H9 (cell line): ENCODE results near the gene ZBTB49. TPM values are rescaled to one million over a fixed set of nuclear protein-coding genes. Genes with fewer than 3 reads are reported as not detected.

Source experiments
- DNase-seq: peaks from one replicate; pipeline ENCODE4 v3.0.0-alpha.2; 2017
- H2AFZ ChIP-seq: one replicate; pipeline ENCODE4 v1.6.1; 2013; ENCODE audit warnings: mild to moderate bottlenecking, low read length, control low read depth, moderate library complexity
- H2AK5ac ChIP-seq: 2 replicates; pipeline ENCODE4 v1.6.1; 2013; ENCODE audit warnings: low read length, control low read depth, mixed read lengths; ENCODE audit not compliant: insufficient read length
- H2BK120ac ChIP-seq: one replicate; pipeline ENCODE4 v1.6.1; 2013; ENCODE audit warnings: low read depth, mild to moderate bottlenecking, low read length, control low read depth, inconsistent platforms; ENCODE audit not compliant: poor library complexity, severe bottlenecking
- H2BK12ac ChIP-seq: 2 replicates; pipeline ENCODE4 v1.6.1; 2013; ENCODE audit warnings: low read length, control low read depth, mixed read lengths, low read depth; ENCODE audit not compliant: insufficient read length
- H2BK15ac ChIP-seq: 2 replicates; pipeline ENCODE4 v1.6.1; 2013; ENCODE audit warnings: low read depth, low read length, control low read depth
- H2BK20ac ChIP-seq: one replicate; pipeline ENCODE4 v1.6.1; 2013; ENCODE audit warnings: low read depth, mild to moderate bottlenecking, low read length, control low read depth, inconsistent platforms; ENCODE audit not compliant: poor library complexity, severe bottlenecking
- H2BK5ac ChIP-seq: 2 replicates; pipeline ENCODE4 v1.6.1; 2013; ENCODE audit warnings: low read length, control low read depth, mixed read lengths; ENCODE audit not compliant: insufficient read length
- H3K14ac ChIP-seq: 2 replicates; pipeline ENCODE4 v1.6.1; 2013; ENCODE audit warnings: low read length, control low read depth; ENCODE audit not compliant: insufficient read depth
- H3K18ac ChIP-seq: 2 replicates; pipeline ENCODE4 v1.6.1; 2013; ENCODE audit warnings: low read depth, mild to moderate bottlenecking, mixed read lengths, low read length, control low read depth; ENCODE audit not compliant: insufficient read length
- H3K23ac ChIP-seq: 2 replicates; pipeline ENCODE4 v1.6.1; 2013; ENCODE audit warnings: low read length, control low read depth, mixed read lengths, low read depth; ENCODE audit not compliant: insufficient read length
- H3K23me2 ChIP-seq: 2 replicates; pipeline ENCODE4 v1.6.1; 2013; ENCODE audit warnings: low read depth, mild to moderate bottlenecking, mixed read lengths, low read length, control low read depth; ENCODE audit not compliant: insufficient read length, poor library complexity, severe bottlenecking
- H3K27ac ChIP-seq: 2 replicates; pipeline ENCODE4 v1.5.1; 2013; ENCODE audit warnings: low read length, control low read depth, mixed read lengths, low read depth; ENCODE audit not compliant: insufficient read length
- H3K27me3 ChIP-seq: 2 replicates; pipeline ENCODE4 v1.6.1; 2013; ENCODE audit warnings: low read length, control low read depth, inconsistent platforms; ENCODE audit not compliant: insufficient read depth
- H3K4ac ChIP-seq: 2 replicates; pipeline ENCODE4 v1.6.1; 2013; ENCODE audit warnings: low read depth, mild to moderate bottlenecking, control low read depth, inconsistent platforms, low read length, moderate library complexity
- H3K4me1 ChIP-seq: 2 replicates; pipeline ENCODE4 v1.6.1; 2013; ENCODE audit warnings: low read length, control low read depth, inconsistent platforms; ENCODE audit not compliant: insufficient read depth
- H3K4me2 ChIP-seq: 2 replicates; pipeline ENCODE4 v1.6.1; 2013; ENCODE audit warnings: low read length, control low read depth, mixed read lengths; ENCODE audit not compliant: insufficient read length, insufficient read depth
- H3K56ac ChIP-seq: 2 replicates; pipeline ENCODE4 v1.6.1; 2013; ENCODE audit warnings: low read depth, mild to moderate bottlenecking, mixed read lengths, low read length, control low read depth; ENCODE audit not compliant: insufficient read length
- H3K79me1 ChIP-seq: 2 replicates; pipeline ENCODE4 v1.6.1; 2013; ENCODE audit warnings: low read depth, mild to moderate bottlenecking, moderate library complexity, low read length, control low read depth, inconsistent platforms; ENCODE audit not compliant: insufficient read depth, poor library complexity, severe bottlenecking
- H3K79me2 ChIP-seq: 2 replicates; pipeline ENCODE4 v1.6.1; 2013; ENCODE audit warnings: low read length, control low read depth, inconsistent platforms; ENCODE audit not compliant: insufficient read depth
- H3K9ac ChIP-seq: 2 replicates; pipeline ENCODE4 v1.6.1; 2013; ENCODE audit warnings: low read length, control low read depth, mixed read lengths; ENCODE audit not compliant: insufficient read length; ENCODE audit errors: extremely low read depth
- H3K9me3 ChIP-seq: one replicate; pipeline ENCODE4 v1.6.1; 2013; ENCODE audit warnings: low read depth, low read length, inconsistent platforms; ENCODE audit not compliant: control insufficient read depth
- H3T11ph ChIP-seq: one replicate; pipeline ENCODE4 v1.6.1; 2013; ENCODE audit warnings: mild to moderate bottlenecking, low read length, control low read depth, inconsistent platforms
- H4K20me1 ChIP-seq: one replicate; pipeline ENCODE4 v1.6.1; 2013; ENCODE audit not compliant: control insufficient read depth, insufficient read length, insufficient read depth
- H4K5ac ChIP-seq: 2 replicates; pipeline ENCODE4 v1.6.1; 2013; ENCODE audit warnings: low read depth, mild to moderate bottlenecking, mixed read lengths, low read length, control low read depth; ENCODE audit not compliant: insufficient read length
- H4K8ac ChIP-seq: replicated peaks from 2 replicates; pipeline ENCODE4 v1.6.1; 2013; ENCODE audit warnings: low read length, control low read depth, mixed read lengths, low read depth; ENCODE audit not compliant: insufficient read length
- H4K91ac ChIP-seq: 2 replicates; pipeline ENCODE4 v1.6.1; 2013; ENCODE audit warnings: low read depth, mild to moderate bottlenecking, moderate library complexity, mixed read lengths, low read length, control low read depth; ENCODE audit not compliant: insufficient read length
- H3K27ac Mint-ChIP-seq, 3 experiments: 2 replicates in 2 of 3; 3 replicates in 1 of 3; pipeline ENCODE4 v1.8.0; 2020 to 2021; ENCODE audit warnings: mixed read lengths in 3 of 3, mild to moderate bottlenecking in 1 of 3, moderate library complexity in 1 of 3
- H3K27me3 Mint-ChIP-seq: 2 replicates; pipeline ENCODE4 v1.8.0; 2021; ENCODE audit warnings: low read depth, mild to moderate bottlenecking, moderate library complexity, mixed read lengths
- H3K36me3 Mint-ChIP-seq, 3 experiments: 2 replicates in 2 of 3; 3 replicates in 1 of 3; pipeline ENCODE4 v1.8.0; 2020 to 2021; ENCODE audit warnings: low read depth in 3 of 3, mixed read lengths in 3 of 3; ENCODE audit not compliant: insufficient read depth in 1 of 3
- H3K4me1 Mint-ChIP-seq, 2 experiments: 2 replicates each; pipeline ENCODE4 v1.8.0; 2020; ENCODE audit warnings: mixed read lengths in 2 of 2
- H3K4me3 Mint-ChIP-seq, 2 experiments: 2 replicates in 1 of 2; 3 replicates in 1 of 2; pipeline ENCODE4 v1.8.0; 2020 to 2021; ENCODE audit warnings: mild to moderate bottlenecking in 2 of 2, mixed read lengths in 2 of 2, moderate library complexity in 1 of 2
- H3K9me3 Mint-ChIP-seq, 2 experiments: 2 replicates in 1 of 2; 3 replicates in 1 of 2; pipeline ENCODE4 v1.8.0; 2020; ENCODE audit warnings: mild to moderate bottlenecking in 2 of 2, mixed read lengths in 2 of 2, moderate library complexity in 1 of 2
- CTCF ChIP-seq: fragments of 200-600 bp; sonication (generic); conservative IDR thresholded peaks from 3 replicates; pipeline ENCODE4 v1.8.0; 2021; ENCODE audit warnings: antibody characterized with exemption, mild to moderate bottlenecking
- WGBS: extraction: QIAGEN DNeasy Blood & Tissue Kit; methylation state at CpG from one replicate; pipeline ENCODE4 v1.1.7; 2013; ENCODE audit warnings: missing lambda C conversion rate, low lambda C conversion rate, mixed read lengths; ENCODE audit not compliant: insufficient read length; ENCODE audit errors: extremely low coverage; 5-methylcytosine and 5-hydroxymethylcytosine counted together
- total RNA-seq: library from RNA; stranded (reverse); gene quantifications from 2 replicates; pipeline ENCODE4 v1.2.1, GENCODE V29; 2021

ZBTB49 gene
- total RNA-seq, 1 experiment from 2014 or later = 8.7 TPM

- Histone ChIP-seq H3T11ph (no peak overlapping the region), H4K8ac (no peak overlapping the region), H3K27ac (no peak overlapping the region), H3K9ac (no peak overlapping the region), H3K23me2 (no peaks in the 10 kb centered on the region), H4K20me1 (no peaks in the 10 kb centered on the region), H4K91ac (no peak overlapping the region), H2AFZ (no peak overlapping the region), H2BK120ac (no peak overlapping the region), H2BK20ac (no peak overlapping the region), H2BK12ac (no peak overlapping the region), H3K27me3 (no peaks in the 10 kb centered on the region), H3K79me1 (no peaks in the 10 kb centered on the region), H2BK5ac (no peak overlapping the region), H3K23ac (no peak overlapping the region), H3K14ac (no peak overlapping the region; the same call in 1 of the 2 replicates), H2BK15ac (no peak overlapping the region), H2AK5ac (no peak overlapping the region), H3K79me2 (no peaks in the 10 kb centered on the region), H3K9me3 (no peaks in the 10 kb centered on the region), H3K4ac (no peak overlapping the region), H3K56ac (no peak overlapping the region), H4K5ac (no peak overlapping the region), H3K4me2 (peak overlapping the region; percentile 20), H3K4me1 (no peaks in the 10 kb centered on the region), H3K18ac (no peak overlapping the region)
- peaks cover 0 to 3% (median 1%) of the 10 kb centered on the region in 3 experiments; a peak in 5 of 7 replicates for H3K36me3 Mint-ChIP-seq
- H3K9me3 Mint-ChIP-seq = peaks cover 0 to 2% of the 10 kb centered on the region in 2 experiments; a peak in 1 of 5 replicates
- TF ChIP-seq CTCF = peak; percentile 88
- H3K27me3 Mint-ChIP-seq = no peaks in the 10 kb centered on the region; the same call in 1 of the 2 replicates
- H3K27ac Mint-ChIP-seq = peak overlapping the region in 1 of 3 experiments; percentile 91; a peak in 2 of 7 replicates
- peaks cover 14 to 17% of the 10 kb centered on the region in 2 experiments for H3K4me1 Mint-ChIP-seq
- H3K4me3 Mint-ChIP-seq = no peak overlapping the region; a peak in 1 of 5 replicates
- DNase-seq = peak; percentile 93
- no CpG with 5 or more reads among the region's 22 CpGs for WGBS
Observed at GRCh38 chr4:4327652-4328121, 37.6 kb downstream of the ZBTB49 start.
